GM19023 (cell line): ENCODE results near the gene PCDH11Y.
"Not testable (repeated sequence)": the region's sequence is repeated elsewhere in the genome, so short reads cannot be mapped to it uniquely, and the experiment has no call there.

Experiments used
- ATAC-seq: cut with Tn5 transposase; IDR thresholded peaks from one replicate; pipeline ENCODE4 v1.9.1; 2021; ENCODE audit warnings: mild to moderate bottlenecking, moderate library complexity; ENCODE audit not compliant: unreplicated experiment

Gene PCDH11Y

GRCh38 chrY:5000057-5000456 lies at the start of gene PCDH11Y:
PCDH11Y (plus strand) TSS chrY:5000296; CDS start chrY:5057100, 56,804 bp downstream.
- ATAC-seq = not testable (repeated sequence)

DNA sequence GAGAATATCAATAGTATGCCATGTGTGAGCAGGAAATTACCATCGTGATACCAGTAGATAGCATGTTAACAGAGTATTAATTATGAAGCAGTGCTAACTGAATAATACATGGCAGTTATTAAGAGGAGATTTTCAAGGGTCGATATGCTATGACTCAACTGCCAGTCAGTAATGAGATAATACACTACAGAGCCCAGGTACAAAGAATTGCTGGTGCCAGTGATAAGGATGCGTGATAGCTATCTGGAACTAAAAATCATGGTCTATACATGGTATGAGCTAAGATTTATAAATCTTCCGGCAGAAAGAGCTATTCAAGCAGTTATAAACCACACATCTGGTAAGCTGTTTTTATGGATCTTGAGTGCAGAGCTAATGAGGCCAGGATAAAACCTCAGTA lies 32.2 kb upstream of the PCDH11Y start:
- ATAC-seq = not testable (repeated sequence)

DNA sequence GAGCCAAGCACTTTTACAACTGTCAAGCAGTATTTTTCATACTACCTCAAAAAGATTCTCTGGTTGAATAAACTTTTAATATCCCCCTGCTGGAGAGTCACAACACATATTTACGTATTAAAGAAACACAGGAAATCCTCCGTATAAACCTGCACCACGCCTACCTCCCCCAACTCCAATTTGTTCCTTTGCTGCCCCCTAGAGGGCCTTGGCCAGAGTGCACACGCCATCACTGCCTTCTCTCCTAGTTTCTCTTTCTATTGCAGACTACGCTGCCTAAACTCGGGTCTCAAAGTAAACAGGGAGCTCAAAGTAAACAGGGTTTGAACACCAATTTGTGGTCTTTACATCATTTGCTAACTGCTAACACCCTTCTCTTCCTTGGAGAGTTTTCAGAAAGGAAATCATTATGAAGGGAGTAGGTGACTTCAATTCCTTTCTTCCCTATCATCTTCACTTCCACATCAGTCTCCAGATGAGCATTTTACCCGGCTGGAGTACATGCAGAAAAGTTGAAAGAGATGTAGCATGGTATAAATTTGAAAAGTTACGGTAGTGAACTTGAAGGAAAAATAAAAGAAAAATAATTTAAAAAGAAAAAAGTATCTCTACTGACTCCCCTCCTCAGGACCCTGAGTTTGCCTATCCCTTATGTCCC lies 8.2 kb upstream of the PCDH11Y start:
- ATAC-seq = peak; percentile 100

- not testable (repeated sequence) for ATAC-seq
These were observed 5.2 kb upstream of the PCDH11Y start for GRCh38 chrY:4994892-4995291.

- not testable (repeated sequence) for ATAC-seq
These were observed 2.5 kb downstream of the PCDH11Y start for GRCh38 chrY:5002476-5003184.

DNA sequence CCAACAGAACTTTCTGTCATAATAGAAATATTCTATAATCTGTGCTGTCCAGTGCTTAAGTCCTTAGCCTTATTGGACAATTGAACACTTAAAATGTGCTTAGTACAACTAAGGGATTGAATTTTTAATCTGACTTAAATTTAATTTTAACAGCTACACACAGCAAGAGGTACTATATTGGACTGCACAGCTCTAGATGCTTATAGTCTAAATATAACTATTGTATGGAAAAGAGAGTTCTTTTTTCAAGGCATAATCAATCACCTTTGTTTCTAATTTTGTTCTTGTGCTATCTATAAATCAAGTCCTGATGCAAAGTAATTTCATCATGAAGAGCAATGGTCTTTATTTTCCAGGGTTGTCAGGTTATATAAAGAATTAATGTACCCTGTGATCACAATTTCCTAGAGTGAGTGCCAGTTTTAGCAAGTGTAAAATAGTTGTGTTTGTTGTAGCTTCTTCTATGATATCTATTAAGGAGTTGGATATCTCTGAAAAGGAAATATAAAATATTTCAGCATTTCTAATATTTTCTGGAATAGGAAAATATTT lies 39.0 kb downstream of the PCDH11Y start:
- not testable (repeated sequence) for ATAC-seq

DNA sequence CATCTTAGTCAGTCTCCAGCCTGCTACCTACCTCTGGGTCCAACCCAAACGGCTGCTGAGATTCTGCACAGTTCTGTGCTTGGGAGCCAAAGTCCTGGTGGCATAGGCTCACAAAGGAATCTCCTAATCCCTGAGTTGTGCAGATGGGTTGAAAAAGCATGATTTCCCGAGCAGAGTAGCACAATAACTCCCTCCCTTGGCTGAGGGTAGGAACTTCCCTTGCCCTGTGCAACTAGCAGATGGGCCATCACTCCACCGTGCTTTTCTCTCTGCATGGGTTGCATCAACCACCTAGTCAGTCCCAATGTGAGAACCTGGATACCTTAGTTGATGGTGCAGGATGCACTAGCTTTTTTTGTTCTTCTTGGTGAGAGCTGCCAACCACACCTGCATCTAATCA lies 82.9 kb downstream of the PCDH11Y start:
- not testable (repeated sequence) for ATAC-seq

GRCh38 chrY:5182998-5183397 lies 182.9 kb downstream of the PCDH11Y start:
- not testable (repeated sequence) for ATAC-seq

- not testable (repeated sequence) for ATAC-seq
These were observed 215.0 kb downstream of the PCDH11Y start for GRCh38 chrY:5215116-5215515.

GRCh38 chrY:5324931-5325330 lies 324.8 kb downstream of the PCDH11Y start:
- ATAC-seq = not testable (repeated sequence)

GRCh38 chrY:5342220-5342619 lies 342.1 kb downstream of the PCDH11Y start:
- ATAC-seq = not testable (repeated sequence)

DNA sequence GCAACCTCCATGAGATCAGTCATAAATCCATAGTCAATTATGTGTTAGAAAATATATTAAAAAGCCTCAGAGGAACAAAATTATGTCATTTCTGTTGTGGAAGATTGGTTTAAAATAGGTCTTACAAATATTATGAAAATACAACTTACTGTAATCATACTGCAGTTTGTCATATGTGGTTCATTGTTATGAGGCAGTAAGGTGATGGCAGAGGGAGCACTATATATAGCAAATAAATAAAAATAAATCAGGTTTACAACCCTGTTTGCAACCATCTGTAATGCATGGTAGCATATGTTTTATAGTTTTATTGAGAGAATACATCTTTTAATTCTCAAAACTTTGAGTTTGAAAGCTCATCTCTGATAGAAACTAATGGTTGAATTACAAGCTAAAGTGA lies 543.6 kb downstream of the PCDH11Y start:
- ATAC-seq = not testable (repeated sequence)

DNA sequence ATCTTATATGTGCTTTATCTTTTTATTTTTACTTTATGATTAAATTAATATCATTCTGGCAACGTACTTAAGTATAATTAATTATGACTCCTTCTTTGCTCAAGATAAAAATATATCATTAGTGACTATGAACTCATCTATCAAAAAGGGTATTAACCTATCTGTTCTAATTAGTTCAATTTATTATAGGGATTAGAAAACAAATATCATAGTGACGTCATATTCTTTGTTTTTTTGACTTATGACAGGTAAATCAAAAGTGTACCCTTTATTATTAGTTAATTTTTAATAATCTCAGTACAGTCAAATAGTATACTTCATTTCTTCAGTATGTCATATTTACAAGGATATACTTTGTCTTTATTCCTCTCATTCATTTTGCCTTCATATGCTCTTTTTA lies 638.5 kb downstream of the PCDH11Y start:
- not testable (repeated sequence) for ATAC-seq

DNA sequence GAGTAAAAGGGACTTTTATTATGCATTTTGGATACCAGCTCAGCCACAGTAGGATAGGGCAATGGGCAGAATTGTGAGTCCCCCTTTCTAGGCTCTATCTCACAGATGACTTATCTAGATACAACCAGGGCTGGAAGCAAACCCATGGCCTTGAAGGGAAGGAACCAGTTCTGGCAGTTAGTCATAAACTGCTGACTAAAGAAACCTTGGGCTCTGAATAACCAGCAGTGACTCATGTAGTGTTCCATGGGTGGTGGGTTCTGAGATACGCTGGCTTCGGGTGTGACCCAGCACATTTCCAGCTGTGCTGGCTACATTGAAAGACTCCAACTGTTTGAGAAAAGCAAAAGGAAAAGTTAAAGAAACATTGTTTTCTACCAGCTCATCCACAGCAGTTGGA lies 679.2 kb downstream of the PCDH11Y start:
- not testable (repeated sequence) for ATAC-seq

DNA sequence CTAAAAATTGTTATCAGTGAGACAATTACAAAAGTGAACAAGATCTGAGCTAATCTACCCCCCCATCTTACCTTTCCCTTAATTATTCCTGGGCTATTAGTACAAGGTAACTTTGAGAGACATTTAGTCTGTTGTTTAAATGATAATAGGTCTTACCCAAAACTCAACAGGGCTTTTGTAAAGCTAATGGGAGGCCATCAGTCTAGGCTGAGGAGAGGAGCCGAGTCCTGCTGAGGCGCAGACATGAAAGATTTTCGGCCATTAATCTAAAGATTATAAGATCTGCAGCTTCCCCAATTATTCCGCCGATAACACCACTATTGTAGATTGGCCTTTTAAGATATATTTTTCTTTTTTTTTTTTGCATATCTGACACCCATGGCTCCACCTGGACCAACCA lies 708.6 kb downstream of the PCDH11Y start:
- not testable (repeated sequence) for ATAC-seq

DNA sequence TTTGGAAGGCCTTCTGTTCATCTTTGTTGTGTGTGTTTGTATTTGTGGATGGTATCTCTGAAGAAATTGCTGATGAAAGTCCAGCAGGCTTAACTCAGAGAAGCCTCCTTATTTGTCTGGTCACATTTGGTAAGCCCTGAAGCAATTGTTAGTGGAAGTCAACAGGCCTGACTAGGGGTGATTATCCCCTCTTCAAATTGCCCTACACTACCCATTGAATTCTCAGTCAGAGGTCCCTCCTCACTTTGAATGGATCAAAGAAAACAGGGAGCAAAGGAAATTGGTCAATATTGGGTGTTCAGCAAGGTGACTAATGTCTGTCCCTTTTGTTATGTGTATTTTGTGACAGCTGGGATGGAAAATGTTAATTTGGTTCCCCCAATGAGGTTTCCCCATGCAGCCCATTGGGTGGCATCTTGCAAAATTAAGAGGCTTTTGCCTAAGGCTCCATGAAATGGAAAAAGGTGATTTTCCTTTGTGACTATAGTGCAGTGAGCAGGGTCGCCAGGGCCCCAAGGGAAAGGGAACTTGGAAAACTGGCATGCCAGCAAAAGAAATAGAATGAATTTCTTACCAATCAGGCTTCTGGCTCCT lies 709.8 kb downstream of the PCDH11Y start:
- ATAC-seq = not testable (repeated sequence)

- not testable (repeated sequence) for ATAC-seq
These were observed 761.3 kb downstream of the PCDH11Y start for GRCh38 chrY:5761403-5761802.

DNA sequence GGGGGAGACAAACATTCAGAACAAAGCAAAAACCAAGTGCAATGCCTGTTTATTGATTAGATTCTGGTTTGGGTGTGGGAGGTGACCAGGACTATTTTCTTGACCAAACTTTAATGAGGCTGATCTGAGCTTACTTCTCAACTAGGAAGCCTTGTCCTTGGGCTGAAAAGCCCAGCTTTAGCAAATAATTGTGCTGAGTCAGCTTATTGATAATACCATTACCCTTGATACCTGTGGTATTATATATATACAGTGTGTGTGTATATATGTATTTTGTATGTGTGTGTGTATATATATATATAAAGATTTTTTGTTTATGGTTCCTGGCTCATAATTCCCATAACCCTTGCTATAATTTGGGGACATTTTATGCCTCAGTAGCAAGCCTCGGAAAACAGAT lies 776.4 kb downstream of the PCDH11Y start:
- not testable (repeated sequence) for ATAC-seq
